SK-N-SH treated with all-trans-retinoic acid at 6 μM for 48 hours (cell line): ENCODE results near the gene PACSIN3.

Experiments
- ATAC-seq: fragments of 200-7000 bp; cut with Tn5 transposase; 3 replicates; pipeline ENCODE4 v1.9.1; 2020; ENCODE audit warnings: mild to moderate bottlenecking, moderate library complexity
- ARNTL ChIP-seq: fragments of 450-650 bp; formaldehyde crosslinking; IDR thresholded peaks from 2 replicates; pipeline ENCODE4 v1.5.0; 2020; ENCODE audit warnings: low read depth, mild to moderate bottlenecking, moderate library complexity, borderline replicate concordance
- BACH2 ChIP-seq: fragments of 250-450 bp; sonication (Bioruptor Pico); IDR thresholded peaks from 2 replicates; pipeline ENCODE4 v1.9.0; 2021; ENCODE audit warnings: mild to moderate bottlenecking, borderline replicate concordance
- CREB5 ChIP-seq: fragments of 250-450 bp; sonication (Bioruptor Pico); IDR thresholded peaks from 2 replicates; pipeline ENCODE4 v1.5.1; 2020; ENCODE audit warnings: low read depth, mild to moderate bottlenecking, moderate library complexity
- CSDC2 ChIP-seq: fragments of 250-450 bp; sonication (Bioruptor Pico); IDR thresholded peaks from 2 replicates; pipeline ENCODE4 v1.5.0; 2020; ENCODE audit warnings: mild to moderate bottlenecking, moderate library complexity
- CSRNP3 ChIP-seq: fragments of 250-450 bp; sonication (Bioruptor Pico); IDR thresholded peaks from 2 replicates; pipeline ENCODE4 v1.5.1; 2021; ENCODE audit warnings: mild to moderate bottlenecking, moderate library complexity
- ESRRG ChIP-seq: fragments of 250-450 bp; sonication (Bioruptor Pico); IDR thresholded peaks from 2 replicates; pipeline ENCODE4 v1.6.1; 2021; ENCODE audit warnings: mild to moderate bottlenecking
- GLIS3 ChIP-seq: fragments of 250-450 bp; sonication (Bioruptor Pico); IDR thresholded peaks from 2 replicates; pipeline ENCODE4 v1.5.0; 2020; ENCODE audit warnings: mild to moderate bottlenecking, moderate library complexity
- ISL1 ChIP-seq: fragments of 250-450 bp; sonication (Bioruptor Pico); IDR thresholded peaks from 2 replicates; pipeline ENCODE4 v2.1.2; 2022; ENCODE audit warnings: mild to moderate bottlenecking, moderate library complexity
- OSR1 ChIP-seq: fragments of 250-450 bp; sonication (Bioruptor Pico); IDR thresholded peaks from 2 replicates; pipeline ENCODE4 v1.8.0; 2022; ENCODE audit warnings: moderate library complexity, mild to moderate bottlenecking, inconsistent platforms
- PATZ1 ChIP-seq: fragments of 250-450 bp; sonication (Bioruptor Pico); IDR thresholded peaks from 2 replicates; pipeline ENCODE4 v1.8.0; 2020; ENCODE audit warnings: mild to moderate bottlenecking, moderate library complexity, borderline replicate concordance
- POU6F1 ChIP-seq: fragments of 250-450 bp; sonication (Bioruptor Pico); IDR thresholded peaks from 2 replicates; pipeline ENCODE4 v1.8.0; 2021; ENCODE audit warnings: low read depth, mild to moderate bottlenecking, moderate library complexity, borderline replicate concordance
- PPARA ChIP-seq: fragments of 250-450 bp; sonication (Bioruptor Pico); IDR thresholded peaks from 2 replicates; pipeline ENCODE4 v1.5.0; 2020; ENCODE audit warnings: mild to moderate bottlenecking, borderline replicate concordance
- RARB ChIP-seq: fragments of 250-450 bp; sonication (Bioruptor Pico); IDR thresholded peaks from 2 replicates; pipeline ENCODE4 v1.8.0; 2021; ENCODE audit warnings: mild to moderate bottlenecking, moderate library complexity
- SNAI2 ChIP-seq: fragments of 250-450 bp; sonication (Bioruptor Pico); IDR thresholded peaks from 2 replicates; pipeline ENCODE4 v1.5.0; 2020; ENCODE audit warnings: mild to moderate bottlenecking, moderate library complexity
- TCF4 ChIP-seq: fragments of 250-450 bp; sonication (Bioruptor Pico); IDR thresholded peaks from 2 replicates; pipeline ENCODE4 v1.8.0; 2021; ENCODE audit warnings: mild to moderate bottlenecking, moderate library complexity, borderline replicate concordance
- TOX ChIP-seq: fragments of 250-450 bp; sonication (Bioruptor Pico); IDR thresholded peaks from 2 replicates; pipeline ENCODE4 v1.8.0; 2021; ENCODE audit warnings: mild to moderate bottlenecking, moderate library complexity, borderline replicate concordance
- TSHZ2 ChIP-seq: fragments of 250-450 bp; sonication (Bioruptor Pico); IDR thresholded peaks from 2 replicates; pipeline ENCODE4 v1.5.0; 2020; ENCODE audit warnings: mild to moderate bottlenecking, moderate library complexity
- ZC3H10 ChIP-seq: fragments of 250-450 bp; sonication (Bioruptor Pico); IDR thresholded peaks from 2 replicates; pipeline ENCODE4 v1.5.1; 2021; ENCODE audit warnings: mild to moderate bottlenecking, moderate library complexity
- ZFP3 ChIP-seq: fragments of 250-450 bp; sonication (Bioruptor Pico); IDR thresholded peaks from 2 replicates; pipeline ENCODE4 v1.5.0; 2020; ENCODE audit warnings: mild to moderate bottlenecking, moderate library complexity
- ZFP30 ChIP-seq: fragments of 450-650 bp; formaldehyde crosslinking; IDR thresholded peaks from 2 replicates; pipeline ENCODE4 v1.5.0; 2022; ENCODE audit warnings: mild to moderate bottlenecking, moderate library complexity
- ZNF565 ChIP-seq: fragments of 450-650 bp; formaldehyde crosslinking; conservative IDR thresholded peaks from 2 replicates; pipeline ENCODE4 v1.5.0; 2020; ENCODE audit warnings: low read depth, mild to moderate bottlenecking, moderate library complexity
- ZNF70 ChIP-seq: fragments of 450-650 bp; formaldehyde crosslinking; IDR thresholded peaks from 2 replicates; pipeline ENCODE4 v1.5.0; 2020; ENCODE audit warnings: mild to moderate bottlenecking, moderate library complexity
- ZNF8 ChIP-seq: fragments of 450-650 bp; formaldehyde crosslinking; IDR thresholded peaks from 2 replicates; pipeline ENCODE4 v1.5.0; 2020; ENCODE audit warnings: mild to moderate bottlenecking, moderate library complexity

Gene PACSIN3

GRCh38 chr11:47233989-47234668 is 47.9 kb upstream of the PACSIN3 start:
- no peak for TF ChIP-seq BACH2
- no peak for TF ChIP-seq TOX (CRISPR knock-in tag)
- TF ChIP-seq CREB5 (CRISPR knock-in tag), result no peak
- TF ChIP-seq CSRNP3 (CRISPR knock-in tag), result no peak
- TF ChIP-seq ARNTL, result no peak
- TF ChIP-seq CSDC2 (CRISPR knock-in tag), result no peak
- no peak for TF ChIP-seq POU6F1
- no peak for TF ChIP-seq GLIS3 (CRISPR knock-in tag)
- TF ChIP-seq ESRRG (CRISPR knock-in tag), result no peak
- TF ChIP-seq OSR1 (CRISPR knock-in tag), result no peak
- TF ChIP-seq SNAI2 (CRISPR knock-in tag), result no peak
- no peak for TF ChIP-seq TCF4 (CRISPR knock-in tag)
- TF ChIP-seq ZFP30, result no peak
- no peak for TF ChIP-seq ISL1
- no peak for TF ChIP-seq ZNF8 (CRISPR knock-in tag)
- no peak for TF ChIP-seq ZFP3
- no peak for TF ChIP-seq TSHZ2 (CRISPR knock-in tag)
- no peak for TF ChIP-seq ZC3H10
- TF ChIP-seq ZNF565 (CRISPR knock-in tag), result no peak
- peak; percentile 74 for ATAC-seq

GRCh38 chr11:47233051-47233450 is 46.8 kb upstream of the PACSIN3 start:
- ATAC-seq, result no peak
- no peak for TF ChIP-seq CSDC2 (CRISPR knock-in tag)
- TF ChIP-seq ZC3H10, result no peak
- no peak for TF ChIP-seq PPARA (CRISPR knock-in tag)
- TF ChIP-seq SNAI2 (CRISPR knock-in tag), result no peak
- no peak for TF ChIP-seq TCF4 (CRISPR knock-in tag)
- TF ChIP-seq ISL1, result no peak
- no peak for TF ChIP-seq TSHZ2 (CRISPR knock-in tag)
- TF ChIP-seq BACH2, result no peak
- no peak for TF ChIP-seq ESRRG (CRISPR knock-in tag)
- TF ChIP-seq ZNF8 (CRISPR knock-in tag), result no peak
- no peak for TF ChIP-seq POU6F1
- no peak for TF ChIP-seq ZNF70 (CRISPR knock-in tag)
- no peak for TF ChIP-seq OSR1 (CRISPR knock-in tag)
- TF ChIP-seq PATZ1 (CRISPR knock-in tag), result no peak
- no peak for TF ChIP-seq TOX (CRISPR knock-in tag)
- no peak for TF ChIP-seq CSRNP3 (CRISPR knock-in tag)
- no peak for TF ChIP-seq RARB (CRISPR knock-in tag)
